Fibroblast of peridontal ligament (primary cell): Measurements from ENCODE around the gene SIK3.
A peak's percentile ranks its signal among the peaks of the same experiment; 100 is the strongest.
"Not testable (repeated sequence)": the region's sequence is repeated elsewhere in the genome, so short reads cannot be mapped to it uniquely, and the experiment has no call there.

ENCODE experiments used
- DNase-seq: peaks from one replicate; pipeline ENCODE4 v3.0.0-alpha.2; 2010; ENCODE audit errors: extremely low read depth

Gene SIK3

DNA sequence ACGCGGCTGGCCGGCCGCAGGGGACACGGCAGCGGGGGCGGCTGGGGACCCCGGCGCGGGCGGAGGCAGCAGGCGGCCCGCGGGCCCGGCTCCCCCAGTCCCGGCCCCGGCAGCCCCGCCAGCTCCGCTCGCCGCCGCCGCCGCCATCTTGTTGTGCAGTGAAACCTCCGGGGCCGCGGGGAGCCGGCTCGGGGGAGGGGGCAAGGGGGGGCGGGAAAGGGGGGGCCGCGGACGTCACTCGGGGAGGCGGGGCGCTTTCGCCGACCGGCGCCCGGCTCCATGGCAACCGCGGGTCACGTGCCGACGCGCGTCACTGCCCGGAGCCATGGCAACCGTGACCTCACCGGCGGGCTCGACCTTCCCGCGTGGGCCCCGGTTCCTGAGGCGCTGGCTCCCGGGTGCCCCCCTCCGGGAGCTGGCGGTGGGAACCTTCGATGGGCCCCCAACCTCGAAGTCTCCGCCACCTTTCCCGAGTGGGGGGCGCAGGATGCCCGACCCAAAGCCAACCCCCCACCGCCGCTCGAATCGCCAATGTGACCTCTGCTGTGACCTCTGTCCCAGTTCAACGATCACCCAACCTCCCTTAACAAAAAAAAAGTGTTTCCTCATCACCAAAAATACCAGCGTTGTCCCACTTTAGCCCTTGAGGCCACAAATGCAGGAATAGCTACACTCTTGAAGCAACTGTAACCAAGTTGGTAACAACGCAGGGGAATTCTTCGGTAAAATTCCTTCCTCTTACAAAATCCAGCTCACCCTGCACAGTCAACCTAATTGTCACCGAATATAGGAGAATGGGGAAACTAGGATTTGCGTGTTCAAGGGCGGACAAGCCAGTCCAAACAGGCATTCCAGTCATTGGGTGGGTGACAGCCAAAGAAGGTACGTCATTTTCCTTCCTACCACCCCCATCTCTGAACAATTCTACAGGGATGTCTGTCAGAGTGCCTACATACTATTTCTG, at the start of gene SIK3:
Gene SIK3 (minus strand): TSS at position 160 of the 964 bp plus-strand sequence. CDS start 13 bp downstream, at position 147.
- peak; percentile 94 for DNase-seq

DNA sequence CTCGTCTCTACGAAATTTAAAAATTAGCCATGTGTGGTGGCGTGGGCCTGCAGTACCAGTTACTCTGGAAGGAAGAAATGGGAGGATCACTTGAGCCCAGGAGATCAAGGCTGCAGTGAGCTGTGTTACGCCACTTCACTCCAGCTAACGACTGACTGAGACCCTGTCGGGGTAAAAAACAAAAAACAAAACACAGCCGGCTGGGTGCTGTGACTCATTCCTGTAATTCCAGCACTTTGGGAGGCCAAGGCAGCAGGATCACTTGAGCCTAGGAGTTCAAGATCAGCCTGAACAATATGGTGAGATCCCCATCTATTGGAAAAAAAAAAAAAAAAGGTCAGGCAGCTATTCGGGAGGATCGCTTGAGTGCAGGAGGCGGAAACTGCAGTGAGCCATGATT, 48.3 kb upstream of the SIK3 start:
- DNase-seq = peak; percentile 15

DNA sequence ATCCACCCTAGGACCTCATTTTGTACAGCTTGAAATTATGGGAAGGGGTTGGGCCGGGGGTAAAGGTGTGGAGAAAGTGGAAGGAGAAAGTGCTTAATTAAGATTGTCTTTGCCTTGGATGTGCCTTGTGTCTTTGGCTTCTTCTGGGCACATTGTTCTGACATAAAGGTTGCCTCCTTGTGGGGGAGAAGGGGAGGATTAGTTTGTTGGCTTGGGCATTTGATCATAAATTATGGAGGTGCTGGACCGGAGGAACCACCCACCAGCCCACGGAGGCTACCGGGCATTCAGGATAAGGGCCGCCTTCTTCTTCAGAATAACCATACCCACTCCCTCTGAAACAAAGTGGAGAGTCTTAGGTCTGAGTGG, 47.1 kb upstream of the SIK3 start:
- peak; percentile 49 for DNase-seq

DNA sequence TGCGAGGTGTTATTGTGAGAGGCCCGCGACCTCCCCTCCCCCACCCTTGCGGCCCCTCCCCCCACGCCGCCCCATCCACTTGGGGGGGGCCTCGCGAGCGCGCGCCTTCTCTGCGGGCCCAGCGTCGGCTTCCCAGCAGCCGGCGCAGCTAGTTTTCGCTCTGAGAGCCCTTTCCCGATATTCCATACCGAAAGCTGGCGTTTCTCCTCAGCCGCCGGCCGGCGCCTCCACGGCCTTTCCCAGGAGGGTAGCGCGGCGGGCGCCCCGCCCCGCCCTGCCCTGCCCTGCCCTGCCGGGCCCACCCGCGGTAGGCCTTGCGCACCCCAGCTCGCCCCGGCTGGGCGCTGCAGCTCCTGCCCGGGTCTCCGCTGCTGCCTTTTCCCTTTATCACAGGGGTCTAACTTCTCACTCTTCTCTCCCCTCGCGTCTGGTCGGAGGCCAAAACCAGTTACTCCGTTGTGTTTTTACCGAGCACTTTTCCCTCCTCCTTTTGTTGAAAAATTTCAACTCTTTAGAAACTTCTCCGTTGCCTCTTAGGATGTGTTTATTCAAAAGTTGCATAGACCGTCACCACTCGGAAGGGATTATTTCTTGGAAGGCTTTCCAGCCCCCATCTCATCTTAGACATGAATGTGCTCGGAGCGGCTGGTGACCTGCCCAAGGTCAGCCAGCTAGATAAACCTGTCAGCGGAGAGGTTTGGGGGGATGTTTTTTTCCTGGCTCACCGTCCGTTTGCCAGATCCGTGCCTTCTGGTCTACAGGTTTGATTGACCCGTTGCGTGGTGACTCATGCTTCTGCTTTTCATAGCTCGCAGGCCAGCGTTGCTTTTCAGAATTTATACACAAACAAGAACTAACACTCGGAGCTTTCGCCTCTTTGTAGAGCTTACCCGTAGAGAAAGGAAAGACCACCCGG, 46.5 kb upstream of the SIK3 start:
- DNase-seq = peak; percentile 68

DNA sequence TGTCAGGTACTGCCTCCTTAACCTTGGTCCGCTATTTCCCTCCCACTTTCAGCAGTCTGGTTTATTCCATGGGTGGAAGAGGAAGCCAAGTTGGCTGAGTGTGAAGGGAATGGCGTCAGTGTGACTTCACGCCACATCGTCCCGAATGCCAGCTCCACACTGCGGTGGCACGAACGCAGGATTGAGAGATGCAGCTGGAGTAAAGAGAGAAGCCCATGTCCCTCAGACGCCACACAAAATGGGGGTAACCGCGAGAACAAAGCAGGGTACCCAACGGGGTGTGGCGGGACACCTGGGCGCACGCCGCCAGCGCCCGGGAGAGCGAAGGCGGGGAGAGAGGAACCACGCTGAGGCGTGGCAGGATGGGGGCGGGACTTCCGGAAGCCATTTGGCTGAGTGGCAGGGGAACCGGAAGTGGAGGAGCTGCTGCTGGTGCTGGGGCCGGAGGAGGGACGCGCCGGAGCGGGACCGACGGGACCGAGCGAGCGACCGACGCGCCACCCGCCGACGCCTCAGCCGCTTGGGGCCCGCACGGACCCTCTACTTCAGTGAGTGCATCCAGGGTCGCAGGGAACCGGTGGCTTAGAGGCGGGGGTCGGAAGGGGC, 45.7 kb upstream of the SIK3 start, which contains the start of gene PAFAH1B2:
Gene PAFAH1B2 (plus strand): TSS at position 417 of the 606 bp plus-strand sequence. CDS start 8,161 bp downstream, outside the sequence.
- DNase-seq = peak; percentile 84

DNA sequence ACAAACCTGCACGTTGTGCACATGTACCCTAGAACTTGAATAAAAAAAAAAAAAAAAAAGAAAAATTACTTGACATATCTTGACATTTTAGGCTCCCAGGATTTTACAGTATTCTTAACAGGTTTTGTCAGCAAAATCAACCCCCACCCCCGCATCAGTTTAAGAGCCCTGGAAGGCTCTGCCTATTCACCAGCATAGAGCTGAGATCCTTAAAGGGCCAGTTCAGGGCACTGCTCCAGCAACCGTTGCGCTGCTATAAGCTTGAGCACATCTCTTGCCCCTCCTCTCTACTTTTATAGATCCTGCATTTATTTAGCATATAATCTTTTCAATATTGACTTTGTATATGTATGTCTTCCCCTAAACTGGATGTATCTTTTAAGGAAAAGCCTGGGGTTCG, 45.2 kb upstream of the SIK3 start:
- DNase-seq = peak; percentile 58

DNA sequence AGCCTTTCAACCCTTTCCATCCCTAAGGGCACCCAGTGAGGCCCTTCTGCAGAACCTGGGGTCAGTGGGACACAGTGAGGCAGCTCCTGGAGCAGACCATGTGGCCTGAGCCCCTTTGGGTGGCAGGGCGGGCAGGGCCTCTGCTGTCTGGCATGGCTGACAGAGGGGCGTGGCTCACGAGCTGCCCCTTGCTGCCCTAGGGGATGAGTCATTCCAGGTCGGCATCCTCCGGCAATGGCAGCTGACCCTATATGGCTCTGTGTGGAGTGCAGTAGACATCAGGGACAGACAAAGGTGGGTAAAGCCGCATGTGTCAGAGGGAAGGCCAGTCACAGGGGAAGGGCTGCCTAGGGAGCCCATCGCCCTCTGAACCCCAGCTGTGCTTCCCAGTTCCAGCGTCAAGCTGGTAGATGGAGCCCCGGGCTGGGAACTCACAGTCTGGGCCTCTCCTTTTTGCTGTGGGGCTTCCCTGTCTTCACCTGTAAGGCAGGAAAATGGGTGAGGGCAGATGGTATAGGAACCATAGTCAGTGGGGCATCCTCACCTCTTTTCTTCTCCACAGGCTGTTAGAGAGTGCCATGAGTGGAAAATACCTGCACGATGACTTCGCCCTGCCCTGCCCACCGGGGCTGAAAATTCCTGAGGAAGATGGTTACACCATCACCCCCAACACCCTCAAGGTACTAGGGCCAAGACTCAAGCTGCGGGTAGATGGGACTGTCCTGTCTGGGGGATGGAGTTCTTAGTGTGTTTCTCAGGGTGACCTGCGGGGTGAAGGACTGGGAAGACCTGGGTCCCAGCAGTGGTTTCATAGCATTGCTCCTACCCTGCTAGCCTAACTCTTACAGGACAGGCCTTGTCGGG, 39.2 kb upstream of the SIK3 start:
- DNase-seq = not testable (repeated sequence)

DNA sequence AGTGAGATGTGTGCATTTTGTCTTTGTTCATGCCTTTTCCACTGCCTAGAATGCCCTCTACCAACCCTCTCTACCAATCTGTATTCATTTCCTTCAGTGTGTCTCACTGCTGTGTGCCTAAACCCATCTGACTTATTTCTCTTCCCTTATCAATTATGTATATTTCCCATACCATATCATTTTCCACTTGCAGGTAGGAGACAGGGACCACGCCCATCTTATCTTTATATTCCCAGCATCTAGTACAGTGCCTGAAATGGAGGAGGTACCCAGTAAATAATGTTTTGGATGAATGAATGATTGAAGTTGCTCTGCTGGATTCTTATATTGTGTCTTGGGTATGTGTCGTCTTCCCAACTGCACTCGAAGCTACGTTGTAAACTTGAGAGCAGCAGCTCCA, 36.8 kb upstream of the SIK3 start:
- not testable (repeated sequence) for DNase-seq

DNA sequence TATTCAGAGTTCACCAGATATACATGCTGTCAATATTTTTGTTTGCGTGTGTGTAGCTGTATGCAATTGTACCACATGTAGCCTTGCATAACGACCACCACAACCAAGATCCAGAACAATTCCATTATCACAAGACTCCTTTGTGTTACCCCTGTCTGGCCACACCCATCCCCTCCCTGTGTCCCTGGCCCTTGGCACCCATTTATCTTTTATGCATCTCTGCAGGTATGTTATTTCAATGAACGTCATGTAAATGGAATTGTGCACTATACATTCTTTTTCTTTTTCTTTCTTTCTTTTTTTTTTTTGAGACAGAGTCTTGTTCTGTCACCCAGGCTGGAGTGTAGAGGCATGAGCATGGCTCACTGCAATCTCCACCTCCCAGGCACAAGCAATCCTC, 36.2 kb upstream of the SIK3 start:
- no peak for DNase-seq

DNA sequence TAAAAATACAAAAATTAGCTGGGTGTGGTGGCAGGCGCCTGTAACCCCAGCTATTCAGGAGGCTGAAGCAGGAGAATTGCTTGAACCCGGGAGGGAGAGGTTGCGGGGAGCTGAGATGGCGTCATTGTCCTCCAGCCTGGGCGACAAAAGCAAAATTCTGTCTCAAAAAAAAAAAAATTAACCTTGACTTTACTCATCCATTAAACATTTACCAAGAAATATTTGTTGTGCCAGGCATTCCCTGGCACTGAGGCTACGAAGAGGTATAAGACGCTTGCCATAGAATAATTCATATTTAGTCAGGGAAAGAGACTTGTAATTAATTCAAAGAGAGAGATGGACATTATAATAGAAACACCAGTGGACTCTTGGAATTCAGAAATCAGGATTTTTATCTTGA, 32.7 kb upstream of the SIK3 start:
- no peak for DNase-seq

DNA sequence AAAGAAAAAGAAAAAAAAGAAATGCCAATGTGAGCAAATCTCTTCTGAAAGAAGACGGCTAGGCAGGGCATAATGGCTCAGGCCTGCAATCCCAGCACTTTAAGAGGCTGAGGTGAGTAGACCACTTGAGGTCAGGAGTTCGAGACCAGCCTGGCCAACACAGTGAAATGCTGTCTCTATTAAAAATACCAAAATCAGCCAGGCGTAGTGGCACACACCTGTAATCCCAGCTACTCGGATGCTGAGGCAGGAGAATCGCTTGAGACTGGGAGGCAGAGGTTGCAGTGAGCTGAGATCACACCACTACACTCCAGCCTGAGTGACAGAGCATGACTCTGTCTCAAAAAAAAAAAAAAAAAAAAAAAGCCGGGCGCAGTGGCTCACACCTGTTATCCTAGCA, 32.2 kb upstream of the SIK3 start:
- not testable (repeated sequence) for DNase-seq

DNA sequence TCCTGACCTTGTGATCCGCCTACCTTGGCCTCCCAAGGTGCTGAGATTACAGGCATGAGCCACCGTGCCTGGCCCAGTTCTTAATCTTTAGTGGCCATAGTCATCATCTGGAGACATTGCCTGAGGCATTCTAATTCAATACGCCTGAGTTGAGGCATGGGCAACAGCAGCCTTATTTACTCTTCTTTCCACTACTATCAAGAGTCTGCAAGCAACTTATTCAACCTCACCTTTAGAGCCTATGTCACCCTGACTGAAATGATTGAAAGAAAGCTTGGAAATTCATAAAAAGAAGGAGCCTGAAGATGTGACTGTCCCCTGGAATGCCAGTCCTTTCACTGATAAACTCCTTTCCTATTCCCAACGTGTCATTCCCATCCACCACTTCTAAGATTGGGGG, 30.1 kb upstream of the SIK3 start:
- no peak for DNase-seq

DNA sequence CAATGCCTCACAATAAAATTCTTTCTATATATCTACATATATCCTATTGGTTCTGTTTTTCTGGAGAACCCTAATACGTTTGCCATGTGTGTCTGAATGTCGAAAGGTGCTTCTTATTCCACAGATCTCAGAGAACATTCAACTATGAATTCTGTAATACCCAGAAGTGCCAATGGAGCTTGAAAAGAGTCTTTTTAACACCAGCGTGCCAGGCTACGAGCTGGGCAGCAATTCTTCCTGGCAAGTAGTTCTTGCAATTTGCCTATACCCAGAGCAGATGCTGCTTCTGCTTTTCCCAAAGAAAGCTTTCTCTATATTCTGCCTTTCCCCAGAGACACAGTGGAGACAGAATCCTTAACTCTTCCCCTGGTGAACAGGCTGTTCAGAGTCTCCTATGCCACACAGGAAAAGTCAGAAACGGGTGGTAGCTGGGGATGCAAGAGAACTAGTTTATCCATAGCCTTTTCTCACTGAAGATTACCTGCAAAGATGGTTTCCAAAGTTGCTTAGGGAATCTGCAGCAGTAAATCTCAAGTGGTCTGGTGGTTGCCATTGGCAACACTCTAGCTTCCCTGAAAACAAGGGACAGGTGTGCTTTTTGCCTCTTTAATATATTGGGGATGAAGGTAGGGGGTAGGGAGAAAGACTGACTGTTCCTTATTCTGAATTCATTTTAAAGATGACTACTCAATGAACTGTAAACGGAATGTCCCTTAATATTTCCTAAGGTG, 29.1 kb upstream of the SIK3 start:
- DNase-seq = no peak

DNA sequence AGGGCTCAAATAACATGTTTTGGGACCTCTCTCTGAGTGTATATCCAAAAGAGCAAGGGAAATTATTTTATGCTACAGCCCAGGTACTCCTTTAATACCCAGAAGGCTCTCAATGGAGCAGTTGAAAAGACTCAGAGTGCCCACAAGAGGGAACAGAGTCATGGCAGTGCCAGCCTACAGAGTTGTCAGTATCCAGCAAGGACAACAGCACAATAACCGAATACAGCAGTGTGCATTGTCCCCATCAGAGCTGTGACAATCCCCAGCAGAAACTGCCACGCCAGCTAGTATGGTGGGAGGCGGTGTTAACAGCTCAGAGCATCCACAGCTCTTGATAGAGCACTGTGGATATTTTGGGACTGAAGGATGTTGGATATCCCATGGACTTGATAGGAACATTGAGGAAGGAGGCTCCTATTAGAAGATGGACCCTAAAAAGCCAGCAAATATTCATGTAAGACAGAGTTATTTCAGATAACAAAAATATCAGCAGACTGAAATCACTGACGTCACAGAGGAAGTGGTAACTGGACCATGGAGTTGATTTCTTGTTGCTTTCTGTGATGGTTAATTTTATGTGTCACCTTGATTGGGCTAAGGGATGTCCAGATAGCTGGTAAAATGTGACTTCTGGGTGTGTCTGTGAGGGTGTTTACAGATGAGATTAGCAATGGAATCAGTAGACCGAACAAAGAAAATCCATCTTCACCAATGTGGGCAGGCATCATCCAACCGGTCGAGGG, 28.2 kb upstream of the SIK3 start:
- no peak for DNase-seq

DNA sequence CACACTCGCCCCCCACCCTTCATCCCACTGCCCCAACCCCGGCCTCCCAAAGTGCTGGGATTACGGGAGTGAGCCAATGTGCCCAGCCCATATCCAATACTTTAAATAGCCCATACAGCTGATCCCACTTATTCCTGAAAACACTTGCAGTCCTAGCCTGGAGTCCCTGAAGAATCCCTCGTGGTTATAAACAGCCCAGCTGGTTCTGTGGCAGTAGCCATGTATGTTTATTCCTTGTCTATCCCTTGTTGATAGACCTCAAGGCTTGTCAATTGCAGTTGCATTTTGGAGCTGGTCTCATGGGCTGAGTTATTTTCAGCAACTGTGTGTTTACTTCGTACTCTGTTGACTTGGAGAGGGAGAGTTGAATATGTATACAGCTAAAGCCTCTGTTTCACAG, 24.3 kb upstream of the SIK3 start:
- no peak for DNase-seq

DNA sequence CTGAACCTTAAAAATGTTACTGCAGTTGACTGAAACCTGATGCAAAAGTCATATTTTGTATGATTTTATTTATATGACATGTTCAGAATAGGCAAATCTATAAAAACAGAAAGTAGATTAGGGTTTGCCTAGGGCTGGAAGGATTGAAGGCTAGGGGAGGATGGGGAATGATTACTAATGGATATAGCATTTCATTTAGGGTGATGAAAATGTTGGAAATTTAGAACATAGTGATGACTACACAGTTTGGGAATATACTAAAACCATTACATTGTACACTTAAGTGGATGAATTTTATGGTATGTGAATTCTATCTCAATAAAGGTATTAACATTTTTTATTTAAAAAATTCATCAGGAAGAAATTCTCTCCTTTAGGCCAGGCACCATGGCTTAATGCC, 22.9 kb upstream of the SIK3 start:
- peak; percentile 63 for DNase-seq

DNA sequence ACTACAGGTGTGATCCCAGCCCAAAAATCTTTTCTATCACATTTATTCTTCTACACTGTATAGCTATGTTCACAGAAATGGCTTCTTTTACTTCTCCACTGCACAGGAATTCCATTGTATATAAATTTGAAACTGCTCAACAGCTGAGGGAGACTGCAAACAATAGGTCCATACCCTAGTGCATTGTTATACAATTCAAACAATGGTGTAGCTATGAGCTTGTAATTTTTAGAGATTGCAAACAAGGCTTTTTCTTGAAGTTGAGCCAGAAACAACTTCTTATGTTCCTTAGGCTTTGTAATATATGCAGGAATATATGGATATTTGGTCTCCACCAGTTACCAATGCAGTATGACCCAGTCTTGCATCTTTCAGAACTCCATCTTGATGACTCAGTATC, 19.5 kb upstream of the SIK3 start:
- no peak for DNase-seq

DNA sequence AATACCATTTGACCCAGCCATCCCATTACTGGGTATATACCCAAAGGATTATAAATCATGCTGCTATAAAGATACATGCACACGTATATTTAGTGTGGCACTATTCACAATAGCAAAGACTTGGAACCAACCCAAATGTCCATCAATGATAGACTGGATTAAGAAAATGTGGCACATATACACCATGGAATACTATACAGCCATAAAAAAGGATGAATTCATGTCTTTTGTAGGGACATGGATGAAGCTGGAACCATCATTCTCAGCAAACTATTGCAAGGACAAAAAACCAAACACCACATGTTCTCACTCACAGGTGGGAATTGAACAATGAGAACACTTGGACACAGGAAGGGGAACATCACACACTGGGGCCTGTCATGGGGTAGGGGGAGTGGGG, 14.7 kb upstream of the SIK3 start:
- not testable (repeated sequence) for DNase-seq

DNA sequence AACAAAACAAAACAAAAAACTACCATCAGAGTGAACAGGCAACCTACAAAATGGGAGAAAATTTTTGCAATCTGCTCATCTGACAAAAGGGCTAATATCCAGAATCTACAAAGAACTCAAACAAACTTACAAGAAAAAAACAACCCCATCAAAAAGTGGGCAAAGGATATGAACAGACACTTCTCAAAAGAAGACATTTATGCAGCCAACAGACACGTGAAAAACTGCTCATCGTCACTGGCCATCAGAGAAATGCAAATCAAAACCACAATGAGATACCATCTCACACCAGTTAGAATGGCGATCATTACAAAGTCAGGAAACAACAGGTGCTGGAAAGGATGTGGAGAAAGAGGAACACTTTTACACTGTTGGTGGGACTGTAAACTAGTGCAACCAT, 14.3 kb upstream of the SIK3 start:
- DNase-seq = not testable (repeated sequence)
